GM18873 (cell line): ENCODE data around the gene MBD5.

ENCODE experiments used
- ATAC-seq: cut with Tn5 transposase; IDR thresholded peaks from one replicate; pipeline ENCODE4 v1.9.1; 2021; ENCODE audit warnings: mild to moderate bottlenecking, moderate library complexity, moderate number of reproducible peaks; ENCODE audit not compliant: unreplicated experiment, low FRiP score

Gene MBD5

GRCh38 chr2:148202237-148202636 lies 181.3 kb downstream of the MBD5 start:
- ATAC-seq: no peak

DNA sequence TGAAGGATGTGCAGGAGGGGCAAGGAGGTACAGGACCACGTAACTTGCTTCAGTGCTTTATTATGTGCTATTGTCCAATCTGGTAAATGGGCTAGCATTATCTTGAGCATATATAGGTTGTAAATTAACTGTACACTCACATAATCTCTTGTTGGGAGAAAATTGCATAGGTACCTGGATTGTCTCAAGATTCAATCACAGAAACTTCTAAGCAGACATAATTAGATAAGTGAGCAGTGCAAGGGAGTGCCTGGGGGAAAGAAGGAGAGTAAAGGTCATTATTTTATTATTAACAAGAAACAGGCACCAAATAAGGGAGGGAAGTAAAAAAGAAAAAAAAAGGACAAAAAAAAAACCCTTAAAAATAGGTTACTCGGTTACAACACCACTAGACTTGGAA lies 186.2 kb downstream of the MBD5 start:
- no peak for ATAC-seq

GRCh38 chr2:148209603-148210002 lies 188.7 kb downstream of the MBD5 start:
- no peak for ATAC-seq

- ATAC-seq: no peak
These were observed 197.6 kb downstream of the MBD5 start for GRCh38 chr2:148218326-148219075.

GRCh38 chr2:148221166-148221565 lies 200.3 kb downstream of the MBD5 start:
- no peak for ATAC-seq

DNA sequence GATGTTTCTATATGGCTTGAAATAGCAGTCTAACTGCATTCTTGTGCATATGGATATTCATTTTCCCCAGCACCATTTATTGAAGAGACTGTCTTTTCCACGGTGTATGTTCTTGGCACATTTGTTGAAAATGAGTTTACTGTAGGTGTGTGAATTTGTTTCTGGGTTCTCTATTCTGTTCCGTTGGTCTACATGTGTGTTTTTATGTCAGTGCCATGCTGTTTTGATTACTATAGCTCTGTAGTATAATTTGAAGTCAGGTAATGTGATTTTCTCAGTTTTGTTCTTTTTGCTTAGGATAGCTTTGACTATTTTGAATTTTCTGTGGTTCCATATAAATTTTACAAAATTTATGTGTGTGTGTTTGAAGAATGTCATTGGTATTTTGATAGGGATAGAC lies 201.0 kb downstream of the MBD5 start:
- ATAC-seq: no peak

- ATAC-seq: no peak
These were observed 211.0 kb downstream of the MBD5 start for GRCh38 chr2:148231858-148232257.

- ATAC-seq: no peak
These were observed 213.3 kb downstream of the MBD5 start for GRCh38 chr2:148234143-148234542.

DNA sequence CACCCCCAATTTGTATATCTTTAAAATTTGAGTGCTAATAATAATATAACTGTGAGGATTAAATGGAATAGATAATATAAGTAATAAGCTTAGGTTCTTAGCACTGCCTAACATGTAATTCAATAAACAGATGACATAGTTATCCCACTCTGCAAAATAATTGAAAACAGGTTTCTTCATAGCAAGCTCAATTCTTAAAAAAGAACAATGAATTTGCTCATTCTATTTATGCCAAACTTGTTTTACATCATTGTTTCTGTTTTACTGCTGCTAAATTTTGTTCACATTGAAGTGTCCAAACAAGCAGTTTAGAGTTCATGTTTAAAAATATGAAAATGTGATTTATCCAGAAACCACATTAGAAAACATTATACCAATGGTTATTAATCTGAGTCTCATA lies 217.0 kb downstream of the MBD5 start:
- no peak for ATAC-seq

GRCh38 chr2:148238561-148238960 lies 217.7 kb downstream of the MBD5 start:
- no peak for ATAC-seq

GRCh38 chr2:148240838-148241237 lies 219.9 kb downstream of the MBD5 start:
- ATAC-seq: no peak

DNA sequence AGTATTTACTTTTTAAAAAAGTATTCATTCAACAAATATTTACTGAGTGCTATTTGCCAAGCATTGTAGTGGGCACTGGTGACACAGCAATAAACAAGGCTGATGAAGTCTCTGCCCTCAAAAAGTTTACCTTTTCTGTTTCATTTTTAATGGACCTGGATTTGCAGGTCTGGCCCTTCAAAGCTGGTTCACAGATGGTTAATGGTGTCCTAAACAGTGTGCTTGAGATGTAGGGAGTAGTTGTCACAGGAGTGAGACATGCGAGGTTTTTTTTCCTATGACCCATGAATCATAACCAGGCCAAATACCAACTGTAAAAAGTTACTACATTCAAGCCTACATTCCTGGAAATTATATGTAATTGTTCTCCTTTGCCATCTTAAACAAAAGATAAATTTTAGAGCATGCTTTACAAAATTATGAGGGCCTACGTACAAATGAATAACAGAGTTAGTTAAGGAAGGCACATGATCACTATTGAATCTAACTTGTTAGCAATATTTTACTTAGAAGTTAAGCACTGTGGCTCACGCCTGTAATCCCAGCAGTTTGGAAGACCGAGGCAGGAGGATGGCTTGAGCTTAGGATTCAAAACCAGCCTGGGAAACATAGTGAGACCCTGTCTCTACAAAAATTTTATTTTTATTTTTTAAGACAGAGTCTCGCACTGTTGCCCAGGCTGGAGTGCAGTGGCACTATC lies 223.9 kb downstream of the MBD5 start:
- ATAC-seq: no peak

GRCh38 chr2:148251993-148252392 lies 231.1 kb downstream of the MBD5 start:
- no peak for ATAC-seq

DNA sequence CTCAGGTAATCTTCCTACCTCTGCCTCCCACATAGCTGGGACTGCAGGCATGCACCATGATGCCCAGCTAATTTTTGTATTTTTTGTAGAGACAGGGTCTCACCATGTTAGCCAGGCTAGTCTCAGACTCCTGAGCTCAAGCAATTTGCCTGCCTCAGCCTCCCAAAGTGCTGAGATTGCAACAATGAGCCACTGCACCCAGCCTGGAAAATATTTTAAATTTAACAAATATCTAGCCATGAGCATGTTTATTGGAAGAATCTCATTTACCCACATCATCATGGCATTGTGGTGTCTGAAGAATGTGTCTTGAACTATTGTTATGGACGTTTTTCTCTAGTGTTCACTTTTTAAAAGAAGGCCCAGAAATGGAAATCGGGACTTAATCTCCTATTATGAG lies 231.8 kb downstream of the MBD5 start:
- no peak for ATAC-seq

- no peak for ATAC-seq
These were observed 232.8 kb downstream of the MBD5 start for GRCh38 chr2:148253685-148254084.

GRCh38 chr2:148255929-148256328 lies 235.0 kb downstream of the MBD5 start:
- ATAC-seq: no peak

DNA sequence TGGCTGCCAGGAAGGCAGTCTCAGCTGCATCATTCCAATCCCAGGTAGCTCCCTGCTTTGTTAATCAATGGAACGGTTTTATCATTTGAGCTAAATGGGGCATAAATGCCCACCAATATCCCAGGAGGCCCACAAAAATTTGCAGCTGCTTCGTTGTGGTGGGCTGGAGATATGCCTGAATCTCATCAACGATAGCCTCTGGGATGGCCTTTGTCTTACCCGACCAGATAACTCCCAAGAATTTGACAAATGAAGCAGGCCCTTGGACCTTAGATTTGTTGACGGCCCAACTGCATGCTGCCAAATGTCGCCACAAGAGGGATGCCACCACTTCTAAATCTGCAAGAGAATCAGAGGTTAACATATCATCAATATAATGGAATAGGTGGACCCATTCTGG lies 236.4 kb downstream of the MBD5 start:
- no peak for ATAC-seq

DNA sequence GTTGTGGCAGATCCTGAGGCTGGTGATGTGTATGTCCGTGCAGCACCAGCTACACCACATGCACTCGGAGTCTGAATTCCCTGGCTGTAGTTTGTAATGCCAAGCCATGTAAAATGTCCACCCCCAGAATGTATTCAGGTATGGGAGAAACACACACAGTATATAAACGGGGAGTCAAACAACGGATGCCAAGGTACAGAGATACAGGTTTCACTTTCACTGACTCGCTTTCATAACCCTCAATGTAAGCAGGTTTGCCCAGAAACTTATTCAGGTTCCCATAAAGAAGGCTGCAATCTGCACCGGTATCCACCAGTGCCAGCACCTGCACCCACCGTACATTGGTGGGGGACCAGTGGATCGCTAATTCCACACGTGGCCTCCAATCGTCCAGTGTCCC lies 237.2 kb downstream of the MBD5 start:
- ATAC-seq: no peak

DNA sequence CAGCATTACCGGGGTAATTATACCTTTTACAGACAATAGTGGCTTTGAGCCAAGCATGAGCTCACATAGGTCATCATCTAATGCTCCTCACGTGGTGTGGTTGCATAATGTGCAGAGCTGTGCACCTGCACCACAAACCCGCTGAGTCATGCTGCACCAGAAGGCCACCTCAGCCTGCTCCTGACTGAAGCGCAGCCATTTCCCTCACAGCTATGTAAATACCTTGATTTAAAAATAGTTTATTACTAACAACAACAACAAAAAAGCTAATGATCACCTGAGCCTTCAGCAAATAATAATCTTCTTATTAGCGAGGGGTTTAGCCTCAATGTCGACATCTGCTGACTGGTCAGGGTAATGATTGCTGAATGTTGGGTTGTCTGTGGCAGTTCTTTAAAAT lies 238.8 kb downstream of the MBD5 start:
- no peak for ATAC-seq

GRCh38 chr2:148263890-148264289 lies 243.0 kb downstream of the MBD5 start:
- ATAC-seq: no peak

GRCh38 chr2:148273158-148273691 lies 252.3 kb downstream of the MBD5 start:
- no peak for ATAC-seq

GRCh38 chr2:148279216-148279615 lies 258.3 kb downstream of the MBD5 start:
- no peak for ATAC-seq
